Thoracic aorta (tissue), 2 donors: ENCODE results near the gene IFNAR1. TPM values are rescaled to one million over a fixed set of nuclear protein-coding genes. Genes with fewer than 3 reads are reported as not detected.
"Not testable (repeated sequence)": the region's sequence is repeated elsewhere in the genome, so short reads cannot be mapped to it uniquely, and the experiment has no call there.

Experiments used
- ATAC-seq: fragments of 150-250 bp; one replicate; pipeline ENCODE4 v1.8.0; 2017; ENCODE audit warnings: low read depth; ENCODE audit not compliant: insufficient number of reproducible peaks, low FRiP score
- DNase-seq: peaks from one replicate; pipeline ENCODE4 v3.0.0-alpha.2; 2020; ENCODE audit warnings: low spot score
- H3K27ac ChIP-seq, 2 donors: fragments of 200-600 bp; sonication (generic); 1 replicate in 1 of 2; 2 replicates in 1 of 2; pipeline ENCODE4 v1.5.1; 2016; ENCODE audit warnings: mild to moderate bottlenecking in 2 of 2, moderate library complexity in 2 of 2
- H3K27me3 ChIP-seq: fragments of 200-600 bp; sonication (generic); replicated peaks from 2 replicates; pipeline ENCODE4 v1.6.0; 2016; ENCODE audit warnings: mild to moderate bottlenecking; ENCODE audit not compliant: insufficient read depth
- H3K36me3 ChIP-seq: fragments of 200-600 bp; sonication (generic); one replicate; pipeline ENCODE4 v1.5.1; 2016
- H3K4me1 ChIP-seq, 2 donors: fragments of 200-600 bp; sonication (generic); 1 replicate in 1 of 2; 2 replicates in 1 of 2; pipeline versions ENCODE4 v1.5.1 to v1.6.0; 2016; ENCODE audit warnings: low read depth in 2 of 2, mild to moderate bottlenecking in 1 of 2; ENCODE audit not compliant: control insufficient read depth in 1 of 2
- H3K4me3 ChIP-seq: fragments of 200-600 bp; sonication (generic); 2 replicates; pipeline ENCODE4 v1.5.1; 2016; ENCODE audit warnings: mild to moderate bottlenecking
- H3K9me3 ChIP-seq: fragments of 200-600 bp; sonication (generic); 2 replicates; pipeline ENCODE4 v1.5.1; 2016
- CTCF ChIP-seq: fragments of 200-600 bp; sonication (generic); IDR thresholded peaks from one replicate; pipeline ENCODE4 v1.5.1; 2019; ENCODE audit warnings: antibody characterized with exemption
- total RNA-seq, 2 donors: library from RNA; depleted of rRNA; stranded (reverse); fragments of >200 nt; gene quantifications; one replicate each; pipeline versions ENCODE4 v1.1.0 to v1.2.3, GENCODE V29; 2016

IFNAR1 gene
- total RNA-seq, 2 donors from 2014 or later = 31.3 to 61.9 TPM

- H3K9me3 ChIP-seq = no peaks in the 10 kb centered on the region
- DNase-seq (no peak), ATAC-seq (no peak)
- H3K4me3 ChIP-seq = no peak overlapping the region
- H3K36me3 ChIP-seq = peaks cover 8% of the 10 kb centered on the region
- peak overlapping the region in 1 of 2 donors; percentile 35 for H3K27ac ChIP-seq
- peaks cover 19 to 24% of the 10 kb centered on the region in 2 donors for H3K4me1 ChIP-seq
- no peak for TF ChIP-seq CTCF
- no peaks in the 10 kb centered on the region for H3K27me3 ChIP-seq
These were observed 34.7 kb downstream of the IFNAR1 start for GRCh38 chr21:33359446-33359845.

GRCh38 chr21:33360281-33360680, 35.5 kb downstream of the IFNAR1 start:
- DNase-seq (no peak), ATAC-seq (peak; percentile 55)
- peaks cover 19 to 24% of the 10 kb centered on the region in 2 donors for H3K4me1 ChIP-seq
- H3K27me3 ChIP-seq = no peaks in the 10 kb centered on the region
- H3K27ac ChIP-seq = peak overlapping the region; percentile 26 to 52
- peaks cover 6% of the 10 kb centered on the region for H3K36me3 ChIP-seq
- no peaks in the 10 kb centered on the region for H3K9me3 ChIP-seq
- no peak for TF ChIP-seq CTCF
- H3K4me3 ChIP-seq = peak overlapping the region; percentile 51

- Histone ChIP-seq H3K27ac (peak overlapping the region; percentile 26 to 52), H3K4me1 (peaks cover 19 to 24% of the 10 kb centered on the region in 2 donors), H3K27me3 (no peaks in the 10 kb centered on the region), H3K4me3 (peak overlapping the region; percentile 51), H3K9me3 (no peaks in the 10 kb centered on the region), H3K36me3 (peaks cover 1% of the 10 kb centered on the region)
- ATAC-seq (no peak), DNase-seq (peak; percentile 25)
- TF ChIP-seq CTCF = peak; percentile 73
These were observed 36.3 kb downstream of the IFNAR1 start for GRCh38 chr21:33360881-33361602.

GRCh38 chr21:33362044-33362555, 37.3 kb downstream of the IFNAR1 start:
- DNase-seq (no peak), ATAC-seq (no peak)
- no peak for TF ChIP-seq CTCF
- Histone ChIP-seq H3K27me3 (no peaks in the 10 kb centered on the region), H3K4me3 (peak overlapping the region; percentile 51), H3K4me1 (peaks cover 19 to 24% of the 10 kb centered on the region in 2 donors), H3K36me3 (no peaks in the 10 kb centered on the region), H3K9me3 (peaks cover 6% of the 10 kb centered on the region), H3K27ac (peak overlapping the region in 1 of 2 donors; percentile 52)

- H3K9me3 ChIP-seq = peaks cover 22% of the 10 kb centered on the region
- H3K36me3 ChIP-seq, DNase-seq, ATAC-seq, H3K27ac ChIP-seq, H3K27me3 ChIP-seq, H3K4me3 ChIP-seq: not testable (repeated sequence)
- H3K4me1 ChIP-seq = peaks cover 19 to 24% of the 10 kb centered on the region in 2 donors
These were observed 39.3 kb downstream of the IFNAR1 start for GRCh38 chr21:33363911-33364609.
